HepG2 (cell line): ENCODE results near the gene PLIN4. TPM values are rescaled to one million over a fixed set of nuclear protein-coding genes. Genes with fewer than 3 reads are reported as not detected.

Experiments
- BCL6 ChIP-seq: IDR thresholded peaks from 2 replicates; pipeline ENCODE4 v1.6.1; 2016; ENCODE audit warnings: missing genetic modification reagents, missing compliant biosample characterization
- CENPBD1 ChIP-seq: sonication (generic); formaldehyde crosslinking; IDR thresholded peaks from 2 replicates; pipeline ENCODE4 v1.8.0; 2022; ENCODE audit warnings: missing genetic modification reagents, low read depth, mild to moderate bottlenecking, borderline replicate concordance
- GABPB1 ChIP-seq: IDR thresholded peaks from 2 replicates; pipeline ENCODE4 v1.6.1; 2016; ENCODE audit warnings: mild to moderate bottlenecking, missing genetic modification reagents, moderate library complexity, missing compliant biosample characterization
- HOXA3 ChIP-seq: sonication (generic); formaldehyde crosslinking; IDR thresholded peaks from 2 replicates; pipeline ENCODE4 v1.5.0; 2020; ENCODE audit warnings: missing genetic modification reagents
- MIER2 ChIP-seq: IDR thresholded peaks from 2 replicates; pipeline ENCODE4 v1.6.1; 2016; ENCODE audit warnings: missing biosample characterization, missing genetic modification reagents
- NCOR1 ChIP-seq: fragments of 200-600 bp; sonication (generic); IDR thresholded peaks from 2 replicates; pipeline ENCODE4 v1.7.0; 2017; ENCODE audit warnings: antibody characterized with exemption, low read length, borderline replicate concordance
- NFKBIZ ChIP-seq: IDR thresholded peaks from 2 replicates; pipeline ENCODE4 v1.6.1; 2018; ENCODE audit warnings: missing genetic modification reagents, missing compliant biosample characterization
- NR2F2 ChIP-seq: IDR thresholded peaks from 2 replicates; pipeline ENCODE4 v1.6.1; 2012; ENCODE audit warnings: low read depth, inconsistent platforms, borderline replicate concordance
- PHB2 ChIP-seq: fragments of 450-650 bp; IDR thresholded peaks from 2 replicates; pipeline ENCODE4 v1.6.1; 2018; ENCODE audit not compliant: partially characterized antibody
- RXRA ChIP-seq: sonication (generic); formaldehyde crosslinking; IDR thresholded peaks from 2 replicates; pipeline ENCODE4 v1.5.1; 2020; ENCODE audit warnings: missing genetic modification reagents
- SOX13 ChIP-seq, 3 experiments: fragments of 450-650 bp in 1 of 3; sonication (generic) in 1 of 3; formaldehyde crosslinking in 1 of 3; IDR thresholded peaks in 2 of 3; conservative IDR thresholded peaks in 1 of 3; 2 replicates each; pipeline versions ENCODE4 v1.5.0 to v1.6.1; 2016 to 2020; ENCODE audit warnings: antibody characterized with exemption in 1 of 3, mild to moderate bottlenecking in 1 of 3, missing compliant biosample characterization in 1 of 3, missing genetic modification reagents in 1 of 3, moderate library complexity in 1 of 3
- SRSF1 ChIP-seq: fragments of 200-400 bp; formaldehyde crosslinking; optimal IDR thresholded peaks from 2 replicates; pipeline ENCODE3; 2017; ENCODE audit warnings: mild to moderate bottlenecking, low read depth, low read length, moderate library complexity
- TBP ChIP-seq: sonication (generic); formaldehyde crosslinking; IDR thresholded peaks from 2 replicates; pipeline ENCODE4 v1.5.0; 2020; ENCODE audit warnings: missing genetic modification reagents
- ZBTB37 ChIP-seq: sonication (generic); formaldehyde crosslinking; IDR thresholded peaks from 2 replicates; pipeline ENCODE4 v1.4.0; 2020; ENCODE audit warnings: mild to moderate bottlenecking, missing genetic modification reagents
- ZFP36 ChIP-seq: fragments of 150-350 bp; IDR thresholded peaks from 2 replicates; pipeline ENCODE4 v1.6.1; 2018; ENCODE audit warnings: borderline replicate concordance, low read length, low read depth; ENCODE audit not compliant: partially characterized antibody
- ZFX ChIP-seq: sonication (generic); formaldehyde crosslinking; IDR thresholded peaks from 2 replicates; pipeline ENCODE4 v1.4.0; 2020; ENCODE audit warnings: mild to moderate bottlenecking, low read depth, missing genetic modification reagents, moderate library complexity
- ZNF710 ChIP-seq: sonication (generic); formaldehyde crosslinking; IDR thresholded peaks from 2 replicates; pipeline ENCODE4 v1.5.0; 2020; ENCODE audit warnings: mild to moderate bottlenecking, missing genetic modification reagents, borderline replicate concordance
- ZNF766 ChIP-seq: sonication (generic); formaldehyde crosslinking; IDR thresholded peaks from 2 replicates; pipeline ENCODE4 v1.5.0; 2020; ENCODE audit warnings: missing genetic modification reagents, borderline replicate concordance
- ZNF770 ChIP-seq: sonication (generic); formaldehyde crosslinking; IDR thresholded peaks from 2 replicates; pipeline ENCODE4 v1.5.0; 2020; ENCODE audit warnings: mild to moderate bottlenecking, missing genetic modification reagents
- ZNF780A ChIP-seq: sonication (generic); formaldehyde crosslinking; IDR thresholded peaks from 2 replicates; pipeline ENCODE4 v1.8.0; 2022; ENCODE audit warnings: mild to moderate bottlenecking, missing genetic modification reagents, moderate library complexity
- ZNF784 ChIP-seq: sonication (generic); formaldehyde crosslinking; IDR thresholded peaks from 2 replicates; pipeline ENCODE4 v1.5.1; 2020; ENCODE audit warnings: missing genetic modification reagents, mild to moderate bottlenecking, borderline replicate concordance
- ZNF839 ChIP-seq: sonication (generic); formaldehyde crosslinking; IDR thresholded peaks from 2 replicates; pipeline ENCODE4 v1.4.0; 2020; ENCODE audit warnings: missing genetic modification reagents, mild to moderate bottlenecking, borderline replicate concordance
- polyA plus RNA-seq, 8 experiments: library from polyadenylated mRNA; depleted of rRNA in 3 of 8; stranded (reverse) in 7 of 8; unstranded in 1 of 8; fragments of >200 nt; fragmentation: Illumina TruSeq in 4 of 8; extraction: Trizol in 4 of 8; gene quantifications; 2 replicates each; pipeline versions ENCODE4 v1.2.1 to v1.2.3, GENCODE V29; 2011 to 2016; ENCODE audit warnings: low read depth in 4 of 8, missing spikeins in 1 of 8, mixed read lengths in 1 of 8; ENCODE audit not compliant: insufficient read depth in 1 of 8
- total RNA-seq, 5 experiments: library from RNA; depleted of rRNA; stranded (reverse); fragments of >200 nt; fragmentation: Illumina TruSeq; extraction: Trizol; gene quantifications; 2 replicates each; pipeline ENCODE4 v1.2.3, GENCODE V29; 2016; ENCODE audit warnings: low read depth in 1 of 5

The PLIN4 gene
- total and polyA plus RNA-seq, 2 of the 13 experiments (the other 11 are each of a cell fraction or from before 2014, with no cell fraction given), result 1.1 to 1.3 TPM

- TF ChIP-seq ZNF784 (CRISPR knock-in tag) (no peak), ZFP36 (no peak), MIER2 (CRISPR knock-in tag) (no peak), ZNF710 (no peak; the same call in 1 of the 2 replicates), GABPB1 (peak; percentile 64), ZNF780A (CRISPR knock-in tag) (no peak; the same call in 1 of the 2 replicates), TBP (CRISPR knock-in tag) (no peak), BCL6 (CRISPR knock-in tag) (peak; percentile 94), HOXA3 (CRISPR knock-in tag) (no peak), RXRA (peak; percentile 78), CENPBD1 (CRISPR knock-in tag) (no peak), ZBTB37 (CRISPR knock-in tag) (no peak), ZNF839 (CRISPR knock-in tag) (no peak), ZNF770 (no peak), ZNF766 (CRISPR knock-in tag) (no peak), NFKBIZ (peak; percentile 93; the same call in 1 of the 2 replicates), ZFX (CRISPR knock-in tag) (peak; percentile 84; the same call in 1 of the 2 replicates), PHB2 (no peak), NCOR1 (no peak), SRSF1 (no peak), NR2F2 (peak; percentile 39; the same call in 1 of the 2 replicates), SOX13 (IDR thresholded peaks at IDR 0.05) (no peak), SOX13 (CRISPR knock-in tag; conservative IDR thresholded peaks at IDR 0.05 in 1 of 2, IDR thresholded peaks at IDR 0.05 in 1 of 2) (peak in 1 of 2 experiments; percentile 42; a peak in 2 of 4 replicates)
These were observed 21.7 kb upstream of the PLIN4 start, which contains the start of gene LRG1 (continued) for GRCh38 chr19:4539693-4540581.
